Uterine smooth muscle cell (primary cell): ENCODE results near the gene OTOG. TPM values are rescaled to one million over a fixed set of nuclear protein-coding genes. Genes with fewer than 3 reads are reported as not detected.

ENCODE experiments used
- total RNA-seq: library from RNA; depleted of rRNA; stranded (reverse); fragments of >200 nt; gene quantifications from 2 replicates; pipeline ENCODE4 v1.2.3, GENCODE V29; 2014

Gene OTOG
- total RNA-seq: not detected in 2 replicates

GRCh38 chr11:17547051-17547577, at the start of gene OTOG:
Gene OTOG, plus strand, starts transcription at chr11:17547259. Its CDS starts 114 bp downstream, at chr11:17547373.

DNA sequence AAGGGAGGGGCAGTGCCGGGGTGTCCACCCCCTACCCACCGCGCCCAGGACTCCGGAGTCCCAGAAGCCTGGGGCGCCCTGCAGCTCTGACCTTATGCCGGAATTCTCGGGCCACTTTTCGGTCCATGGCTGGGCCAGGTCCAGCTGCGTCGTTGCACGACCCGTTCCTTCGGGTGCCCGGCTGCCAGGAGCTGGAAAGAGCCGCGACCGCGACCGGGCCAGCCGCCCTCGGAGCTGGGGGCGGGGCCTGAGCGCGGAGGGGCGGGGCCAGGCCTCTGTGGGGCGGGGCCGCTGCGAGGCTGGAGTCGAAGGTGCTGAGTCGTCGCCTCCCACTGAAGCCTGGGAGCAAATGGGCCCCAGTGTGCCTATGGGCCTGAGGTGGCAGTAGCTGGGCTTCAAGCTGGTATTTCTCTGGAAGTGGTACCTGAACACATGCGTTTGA, 2.9 kb upstream of the OTOG start, which contains the start of gene USH1C:
TSS of gene USH1C (minus strand) at position 236 of the 442 bp plus-strand sequence. CDS start at position 127, 109 bp downstream.

Other genes with a start within 250 kb of the OTOG start
- gene NCR3LG1, start 195.5 kb upstream of the OTOG start, total RNA-seq: 9.5 and 9.7 TPM in 2 replicates
- not detected in 2 replicates for gene KCNJ11, start 158.6 kb upstream of the OTOG start, total RNA-seq
- not detected in 2 replicates for gene ABCC8, start 70.4 kb upstream of the OTOG start, total RNA-seq
- gene USH1C, start 2.8 kb upstream of the OTOG start, total RNA-seq: not detected in 2 replicates
- gene MYOD1, start 172.3 kb downstream of the OTOG start, total RNA-seq: 0.12 TPM in 1 of 2 replicates, not detected in the other
- gene KCNC1, start 187.5 kb downstream of the OTOG start, total RNA-seq: under 0.01 TPM in 1 of 2 replicates, not detected in the other